GM19372 (cell line): Measurements from ENCODE around the gene DDX5.

Experiments
- ATAC-seq: cut with Tn5 transposase; IDR thresholded peaks from one replicate; pipeline ENCODE4 v1.9.1; 2021; ENCODE audit warnings: mild to moderate bottlenecking, low read depth, moderate library complexity; ENCODE audit not compliant: unreplicated experiment

The DDX5 gene

DNA sequence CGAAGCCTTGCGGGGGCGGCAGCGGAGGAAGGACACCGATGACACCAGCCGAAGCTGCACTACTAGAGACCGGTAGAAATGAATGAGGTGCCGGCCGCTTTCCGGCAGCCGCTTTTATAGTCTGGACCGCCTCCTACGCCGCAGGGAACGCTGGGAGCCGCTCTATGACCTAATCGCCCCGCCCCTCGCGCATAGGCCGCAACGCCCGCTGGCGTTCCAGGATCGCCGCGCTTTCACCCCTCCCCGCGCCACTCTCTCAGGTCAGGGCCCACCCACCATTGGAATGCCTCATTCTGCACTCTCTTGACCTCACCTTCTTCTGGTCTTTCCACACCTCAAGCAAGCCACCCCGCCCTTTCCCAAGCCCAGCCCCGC, at the start of gene DDX5:
TSS of gene DDX5 (minus strand) at position 89 of the 375 bp plus-strand sequence. CDS start 170 bp downstream, outside the sequence.
- ATAC-seq = peak; percentile 54

DNA sequence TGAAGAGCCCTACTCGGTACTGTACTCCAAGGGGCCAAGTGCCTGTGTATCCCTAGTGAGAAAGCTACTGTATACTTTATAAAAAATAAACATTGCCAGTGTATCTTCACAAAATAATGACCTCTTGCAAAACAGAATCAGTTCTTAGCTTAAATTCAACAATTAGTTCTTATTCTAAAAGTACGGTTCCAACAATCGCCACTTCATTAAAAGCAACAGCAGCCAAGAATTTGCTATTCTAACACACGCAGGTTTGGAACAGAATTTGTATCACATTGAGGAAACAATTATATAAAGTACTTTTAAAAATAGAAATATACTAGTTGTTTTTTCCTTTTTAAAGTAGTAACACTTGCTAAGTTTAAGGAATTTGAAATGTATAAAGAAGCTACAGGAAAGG, 49.2 kb upstream of the DDX5 start:
- no peak for ATAC-seq

DNA sequence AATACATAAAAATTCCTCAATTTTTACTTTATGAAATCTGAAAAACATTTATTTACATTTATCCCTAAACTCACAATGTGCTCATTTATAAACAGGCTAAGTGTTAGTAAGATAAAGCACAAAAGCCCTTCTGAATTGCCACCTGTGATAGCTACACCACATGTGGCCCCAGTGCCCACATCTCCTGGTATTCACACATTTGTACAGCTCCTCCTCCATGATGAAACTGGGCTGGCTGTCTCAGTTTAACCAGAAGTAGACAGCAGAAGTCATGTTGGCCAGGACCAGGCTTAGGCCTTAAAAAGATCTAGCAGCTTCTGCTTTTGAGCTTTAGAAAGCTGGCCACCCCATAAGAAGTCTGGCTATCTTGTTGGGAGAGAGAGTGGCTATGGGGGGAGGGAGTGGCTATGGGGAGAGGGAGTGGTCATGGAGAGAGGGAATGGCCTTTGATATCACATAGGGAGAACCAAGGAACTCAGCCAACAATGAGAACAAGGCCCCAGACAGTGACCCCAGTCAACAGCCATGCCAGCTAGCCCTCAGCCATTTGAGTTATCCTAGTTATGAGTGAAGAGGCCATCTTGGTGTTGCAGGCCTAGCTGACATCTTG, 48.0 kb upstream of the DDX5 start:
- ATAC-seq = no peak

DNA sequence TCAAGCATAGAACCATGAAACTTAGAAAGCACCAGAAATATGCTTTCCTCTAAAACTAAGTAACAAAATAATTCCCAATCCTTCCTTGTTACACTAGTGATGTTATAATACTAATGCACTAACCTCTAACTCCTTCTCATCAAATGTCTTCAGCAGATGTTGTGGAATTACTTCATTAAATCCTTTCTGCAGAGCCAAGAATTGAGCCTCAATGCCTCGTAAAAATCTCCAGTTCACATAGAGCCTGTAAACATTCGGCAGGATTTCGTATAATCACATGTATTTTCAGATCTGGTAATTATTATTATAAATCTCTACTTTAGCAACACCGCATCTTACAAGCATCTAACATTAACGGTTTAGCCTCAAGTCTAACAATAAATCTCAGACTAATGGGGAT, 45.4 kb upstream of the DDX5 start:
- ATAC-seq = no peak

DNA sequence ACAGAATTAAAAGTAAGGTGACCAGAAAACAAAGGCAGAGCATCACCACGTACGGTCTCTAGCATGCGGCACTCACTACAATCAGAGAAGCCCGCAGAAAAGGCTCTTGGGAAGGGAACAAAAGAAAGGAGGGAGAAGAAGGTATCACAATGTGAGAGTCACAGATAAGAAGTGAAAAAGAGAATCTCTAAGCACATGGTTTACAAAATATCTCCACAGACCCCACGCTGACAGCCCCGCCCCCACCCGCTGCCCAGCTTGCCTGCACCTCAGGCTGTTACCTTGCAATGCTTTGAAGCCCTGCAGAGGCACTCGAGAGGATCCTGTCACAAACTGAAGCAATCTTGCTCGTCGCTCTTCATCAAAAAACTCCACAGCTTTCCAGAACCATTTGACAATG, 41.2 kb upstream of the DDX5 start:
- ATAC-seq = no peak

GRCh38 chr17:64546716-64547115, 40.6 kb upstream of the DDX5 start:
- no peak for ATAC-seq

GRCh38 chr17:64544742-64545141, 38.7 kb upstream of the DDX5 start:
- no peak for ATAC-seq

DNA sequence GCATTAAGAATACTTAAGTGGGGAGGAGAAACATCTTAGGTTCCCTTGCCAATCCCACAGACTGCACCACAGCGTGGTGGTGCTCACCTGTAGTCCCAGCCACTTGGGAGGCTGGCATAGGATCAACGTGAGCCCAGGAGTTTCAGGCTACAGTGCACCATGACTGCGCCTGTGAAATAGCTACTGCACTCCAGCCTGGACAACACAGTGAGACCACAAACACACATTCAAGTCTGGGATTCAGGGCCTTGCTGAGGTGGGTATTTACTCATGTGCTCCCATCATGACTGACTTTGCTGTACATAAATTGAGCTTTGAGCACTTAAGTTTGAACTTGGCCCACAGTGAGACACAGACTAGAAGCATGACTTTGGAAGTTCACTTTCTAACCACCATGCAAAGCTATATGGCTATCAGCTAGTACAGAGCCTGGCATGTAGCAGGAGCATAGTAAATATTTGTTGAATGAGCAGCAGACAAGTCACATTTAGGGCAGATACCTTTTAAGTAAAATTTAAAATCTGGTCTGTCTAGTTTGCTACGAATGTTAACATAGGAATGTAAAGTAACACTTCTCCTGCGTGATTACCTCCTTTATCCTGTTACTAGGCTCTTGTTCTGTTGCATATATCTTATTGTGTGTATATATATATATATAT, 34.2 kb upstream of the DDX5 start:
- no peak for ATAC-seq

GRCh38 chr17:64538508-64539130, 32.5 kb upstream of the DDX5 start:
- no peak for ATAC-seq

DNA sequence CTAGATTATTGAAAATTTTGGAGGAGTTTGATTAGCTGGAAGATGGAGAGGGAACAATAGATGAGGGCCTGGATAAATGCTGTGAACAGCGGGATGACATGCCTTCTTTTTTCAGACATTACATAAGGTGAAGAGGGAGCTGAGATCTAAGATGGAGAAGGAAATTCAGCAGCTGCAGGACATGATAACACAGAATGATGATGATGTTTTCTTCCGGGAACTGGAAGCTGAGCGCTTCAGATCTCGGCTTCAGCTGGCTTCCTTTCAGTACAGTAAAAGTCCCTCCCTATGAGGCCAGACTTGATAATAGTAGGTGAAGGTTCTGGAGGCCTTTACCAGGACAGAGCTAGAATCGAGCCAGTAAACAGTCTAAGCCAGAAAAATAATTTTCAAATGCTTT, 31.4 kb upstream of the DDX5 start:
- ATAC-seq = no peak

DNA sequence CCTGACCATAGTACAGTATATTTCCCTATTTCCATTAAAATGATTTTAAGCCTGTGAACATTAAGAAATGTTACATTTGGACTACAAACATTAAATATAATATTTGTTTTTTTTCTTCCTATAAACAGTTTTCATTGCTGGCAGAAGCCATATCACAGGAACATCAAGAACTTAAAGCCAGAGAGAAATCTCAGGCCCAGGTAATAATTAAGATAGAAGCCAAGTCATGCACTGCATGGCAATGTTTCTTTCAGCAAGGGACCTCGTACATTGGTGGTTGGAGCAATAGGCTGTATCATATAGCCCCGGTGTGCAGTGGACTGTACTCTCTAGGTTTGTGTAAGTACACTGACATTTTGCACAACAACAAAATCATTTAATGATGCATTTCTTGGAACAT, 30.8 kb upstream of the DDX5 start:
- ATAC-seq = no peak

DNA sequence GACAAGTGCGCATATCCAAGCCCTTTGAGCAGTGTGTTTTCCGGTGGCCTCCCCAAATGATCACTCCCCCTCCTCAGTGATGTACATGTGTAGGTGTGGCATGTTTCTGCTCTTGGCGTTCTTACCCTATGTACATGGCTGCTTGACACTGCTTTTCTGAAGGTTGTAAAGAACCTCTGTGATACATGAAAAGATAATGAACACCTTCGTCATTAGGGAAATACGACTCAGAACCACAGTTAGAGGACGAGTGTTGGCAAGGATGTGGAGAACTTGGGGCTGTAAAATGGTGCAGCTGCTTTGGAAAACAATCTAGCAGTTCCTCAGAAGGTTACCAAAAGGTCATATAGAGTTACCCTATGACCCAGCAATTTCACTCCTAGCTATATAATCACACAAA, 29.3 kb upstream of the DDX5 start:
- no peak for ATAC-seq

DNA sequence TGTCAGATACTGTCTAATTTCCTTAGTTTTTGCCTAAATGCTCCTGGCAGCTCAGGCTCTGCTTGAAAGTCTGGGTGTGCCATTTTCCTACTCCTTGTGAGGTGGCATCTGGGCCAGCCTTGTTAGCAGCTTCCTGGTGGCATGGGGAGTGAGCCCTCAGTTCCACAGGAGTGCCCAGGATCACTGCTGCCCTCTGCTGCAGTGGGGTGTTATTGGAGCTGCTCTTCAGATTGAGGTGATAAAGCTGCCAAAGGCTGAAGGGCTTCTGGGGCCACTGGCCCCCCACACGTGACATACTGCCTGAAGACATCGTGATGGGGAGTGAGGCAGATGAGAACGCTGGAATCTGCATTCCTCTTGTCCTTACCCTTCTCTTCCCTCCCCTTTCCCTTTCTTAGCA, 28.1 kb upstream of the DDX5 start:
- no peak for ATAC-seq

DNA sequence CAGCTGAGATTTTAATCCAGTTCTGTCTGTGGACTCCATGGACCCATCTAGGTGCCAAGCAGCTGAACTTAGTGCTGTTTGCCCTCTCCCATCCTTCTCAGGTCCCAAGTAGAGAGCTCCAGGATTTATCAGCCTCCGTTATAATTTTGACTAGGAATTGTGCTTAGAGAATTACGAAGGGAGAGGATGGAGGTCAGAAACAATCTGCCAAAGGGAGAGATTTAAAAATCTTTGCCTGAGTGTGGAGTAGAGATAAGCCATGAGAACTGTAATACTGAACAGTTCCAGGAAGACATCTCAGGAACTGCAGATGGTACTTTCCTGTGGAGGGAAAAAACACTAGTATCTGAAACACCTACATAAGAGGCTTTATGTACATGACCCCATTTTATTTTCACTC, 27.7 kb upstream of the DDX5 start:
- ATAC-seq = no peak

DNA sequence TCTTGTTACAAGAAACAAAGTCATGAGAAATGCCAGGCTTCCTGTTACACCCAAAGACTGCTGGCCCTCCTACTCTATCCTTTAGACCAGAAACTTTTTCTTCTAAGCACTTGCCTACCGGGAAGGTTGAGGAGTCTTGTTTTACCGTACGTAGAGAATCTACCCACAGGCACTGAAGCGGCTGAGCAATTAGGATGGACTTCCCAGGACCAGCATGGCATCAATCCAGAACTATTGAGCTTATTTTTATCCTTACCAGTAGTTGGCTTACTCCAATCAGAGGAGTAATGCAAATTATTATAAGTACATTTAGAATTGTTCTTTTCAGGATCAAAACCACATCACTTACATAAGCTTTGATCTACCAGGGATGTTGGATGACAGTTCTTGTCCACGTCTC, 26.3 kb upstream of the DDX5 start:
- ATAC-seq = no peak

DNA sequence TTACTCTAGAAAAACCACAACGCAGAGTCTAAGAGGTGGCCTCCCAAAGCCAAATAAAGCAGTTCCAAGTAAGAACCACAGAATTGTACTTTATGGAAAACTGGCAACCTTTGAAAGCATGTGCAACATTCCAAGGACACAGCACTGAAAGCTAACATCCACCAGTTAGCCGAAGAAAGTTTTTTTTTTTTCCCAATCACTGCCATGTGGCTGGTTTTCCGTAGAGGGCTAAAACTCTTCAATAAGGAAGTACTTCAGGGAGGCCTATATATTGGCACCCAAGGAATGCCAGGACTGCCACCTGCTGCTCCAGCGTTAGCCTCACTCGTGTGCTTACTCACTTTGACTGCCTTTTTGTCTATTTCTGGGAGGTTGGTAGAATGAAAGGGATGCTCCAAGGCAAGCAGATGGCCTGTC, 25.9 kb upstream of the DDX5 start:
- ATAC-seq = no peak

DNA sequence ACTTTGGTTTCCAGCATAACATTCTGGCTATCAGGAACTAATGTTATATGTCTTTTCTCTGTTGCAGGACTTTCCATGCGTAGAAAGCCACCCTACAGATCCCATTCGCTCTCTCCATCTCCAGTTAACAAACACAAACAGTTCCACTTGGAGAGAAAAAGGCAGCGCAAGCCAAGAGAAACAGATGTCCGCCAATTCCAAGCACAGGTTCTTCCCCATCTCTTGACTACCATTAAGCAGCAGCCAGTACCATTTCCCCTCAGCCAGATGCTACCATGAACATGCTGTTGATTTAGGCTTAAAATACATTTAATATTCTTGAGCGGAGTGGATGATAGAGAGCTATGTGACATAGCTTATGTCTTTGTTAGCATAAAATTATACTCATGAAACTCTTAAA, 23.1 kb upstream of the DDX5 start:
- ATAC-seq = no peak

- ATAC-seq = no peak
Measured at GRCh38 chr17:64527914-64528313, 21.8 kb upstream of the DDX5 start.

DNA sequence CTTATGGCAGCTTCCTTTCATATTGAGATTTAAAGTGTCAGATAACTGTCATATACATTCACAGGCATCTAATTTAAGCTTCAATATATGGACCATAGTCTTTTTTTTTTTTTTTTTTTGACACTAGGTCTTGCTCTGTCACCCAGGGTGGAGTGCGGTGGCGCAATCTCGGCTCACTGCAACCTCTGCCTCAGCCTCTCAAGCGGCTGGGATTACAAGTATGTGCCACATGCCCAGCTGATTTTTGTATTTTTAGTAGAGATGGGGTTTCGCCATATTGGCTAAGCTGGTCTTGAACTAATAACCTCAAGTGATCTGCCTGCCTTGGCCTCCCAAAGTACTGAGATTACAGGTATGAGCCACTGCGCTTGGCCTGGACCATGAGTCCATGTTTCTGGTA, 14.3 kb upstream of the DDX5 start:
- ATAC-seq = no peak

DNA sequence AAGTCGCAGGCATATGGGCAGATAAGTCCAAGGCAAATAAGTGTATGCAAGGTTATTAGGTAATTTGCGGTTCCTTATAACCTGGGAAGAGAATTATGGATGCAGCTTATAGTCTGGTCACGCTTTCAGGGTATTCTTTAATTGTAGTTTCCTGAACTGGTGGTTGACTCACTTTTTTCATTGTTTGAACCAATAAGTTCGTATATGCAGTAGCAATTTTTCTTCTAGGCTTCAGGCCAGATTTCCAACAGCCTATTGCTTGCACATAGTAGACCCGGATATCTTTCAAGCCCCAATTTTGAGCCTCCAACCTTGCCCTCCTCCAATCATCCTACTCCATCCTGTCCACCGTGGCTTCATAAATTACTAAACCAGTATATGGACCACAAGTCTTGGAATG, 13.5 kb upstream of the DDX5 start:
- no peak for ATAC-seq

DNA sequence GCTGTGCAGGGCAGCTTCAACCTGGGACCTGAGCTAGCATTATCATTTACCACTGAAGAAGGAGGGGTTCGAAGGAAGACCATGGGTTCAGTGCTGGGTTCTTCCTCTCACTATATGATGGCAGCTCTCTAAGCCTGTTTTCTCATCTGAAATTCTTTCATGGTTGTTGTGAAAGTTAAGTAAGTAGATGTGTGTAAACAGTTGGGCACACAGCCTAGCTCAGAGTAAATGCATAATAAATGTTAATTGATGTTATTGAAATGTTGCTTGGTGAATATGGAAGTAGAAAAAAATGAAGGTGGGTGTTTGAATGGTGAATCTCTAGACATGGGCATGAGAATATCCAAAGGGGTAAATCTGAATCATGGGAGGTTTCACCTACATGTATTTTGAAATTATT, 9.7 kb upstream of the DDX5 start:
- ATAC-seq = no peak

- no peak for ATAC-seq
Measured at GRCh38 chr17:64515419-64515818, 9.3 kb upstream of the DDX5 start.
